Glutamatergic neuron (in vitro differentiated cells): ENCODE measurements around the gene PTGR1. TPM values are rescaled to one million over a fixed set of nuclear protein-coding genes. Genes with fewer than 3 reads are reported as not detected.
"Not testable (repeated sequence)": the region's sequence is repeated elsewhere in the genome, so short reads cannot be mapped to it uniquely, and the experiment has no call there.

Experiments used
- DNase-seq: peaks from one replicate; pipeline ENCODE4 v3.0.0; 2022
- H3K27ac Mint-ChIP-seq: one replicate; pipeline ENCODE4 v1.8.0; 2020; ENCODE audit warnings: mild to moderate bottlenecking, mixed read lengths, inconsistent platforms; ENCODE audit not compliant: unreplicated experiment
- H3K27me3 Mint-ChIP-seq: one replicate; pipeline ENCODE4 v1.8.0; 2020; ENCODE audit warnings: mild to moderate bottlenecking, moderate library complexity, mixed read lengths, inconsistent platforms; ENCODE audit not compliant: unreplicated experiment
- H3K36me3 Mint-ChIP-seq: one replicate; pipeline ENCODE4 v1.8.0; 2020; ENCODE audit warnings: mild to moderate bottlenecking, mixed read lengths, inconsistent platforms; ENCODE audit not compliant: unreplicated experiment
- H3K4me1 Mint-ChIP-seq: one replicate; pipeline ENCODE4 v1.8.0; 2020; ENCODE audit warnings: mild to moderate bottlenecking, low read depth, mixed read lengths, inconsistent platforms; ENCODE audit not compliant: unreplicated experiment
- H3K4me3 Mint-ChIP-seq: one replicate; pipeline ENCODE4 v1.8.0; 2020; ENCODE audit warnings: mild to moderate bottlenecking, mixed read lengths, inconsistent platforms; ENCODE audit not compliant: unreplicated experiment
- H3K9me3 Mint-ChIP-seq: one replicate; pipeline ENCODE4 v1.8.0; 2020; ENCODE audit warnings: mild to moderate bottlenecking, moderate library complexity, mixed read lengths, inconsistent platforms; ENCODE audit not compliant: unreplicated experiment
- total RNA-seq: library from RNA; stranded (reverse); fragmentation: NEBNext Ultra II Directional; extraction: Animal tissue kit (Norgen Biotek cat#: 25700); gene quantifications from one replicate; pipeline ENCODE4 v1.2.1, GENCODE V29; 2021; ENCODE audit not compliant: unreplicated experiment
- TF ChIP-seq, protein P1 (sequence below): fragments of 200-600 bp; sonication (generic); IDR thresholded peaks from one replicate; pipeline ENCODE4 v1.5.0; 2021; ENCODE audit not compliant: partially characterized antibody, unreplicated experiment

Gene PTGR1
- total RNA-seq, 1 donor from 2014 or later = 23.4 TPM

DNA sequence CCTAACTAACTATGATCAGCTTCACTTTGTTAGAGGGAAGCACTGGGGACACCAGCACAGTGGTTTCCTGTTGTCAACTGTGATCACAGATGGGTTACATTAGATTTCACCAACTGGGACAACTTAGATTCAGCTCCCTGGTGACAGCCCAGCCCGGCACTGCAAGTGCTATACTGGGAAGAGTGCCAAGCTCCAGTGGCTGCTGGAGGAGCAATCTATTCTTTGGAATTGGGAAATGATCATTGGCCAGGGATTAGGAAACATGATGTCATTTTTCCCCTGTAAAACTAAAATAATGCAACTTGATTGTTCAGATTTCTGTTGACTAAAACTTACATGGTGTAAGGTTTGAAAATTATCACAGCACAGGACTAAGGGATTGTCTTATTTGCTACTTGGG lies 33.2 kb downstream of the PTGR1 start:
- no peaks in the 10 kb centered on the region for H3K4me1 Mint-ChIP-seq
- DNase-seq = no peak
- TF ChIP-seq, protein P1, sequence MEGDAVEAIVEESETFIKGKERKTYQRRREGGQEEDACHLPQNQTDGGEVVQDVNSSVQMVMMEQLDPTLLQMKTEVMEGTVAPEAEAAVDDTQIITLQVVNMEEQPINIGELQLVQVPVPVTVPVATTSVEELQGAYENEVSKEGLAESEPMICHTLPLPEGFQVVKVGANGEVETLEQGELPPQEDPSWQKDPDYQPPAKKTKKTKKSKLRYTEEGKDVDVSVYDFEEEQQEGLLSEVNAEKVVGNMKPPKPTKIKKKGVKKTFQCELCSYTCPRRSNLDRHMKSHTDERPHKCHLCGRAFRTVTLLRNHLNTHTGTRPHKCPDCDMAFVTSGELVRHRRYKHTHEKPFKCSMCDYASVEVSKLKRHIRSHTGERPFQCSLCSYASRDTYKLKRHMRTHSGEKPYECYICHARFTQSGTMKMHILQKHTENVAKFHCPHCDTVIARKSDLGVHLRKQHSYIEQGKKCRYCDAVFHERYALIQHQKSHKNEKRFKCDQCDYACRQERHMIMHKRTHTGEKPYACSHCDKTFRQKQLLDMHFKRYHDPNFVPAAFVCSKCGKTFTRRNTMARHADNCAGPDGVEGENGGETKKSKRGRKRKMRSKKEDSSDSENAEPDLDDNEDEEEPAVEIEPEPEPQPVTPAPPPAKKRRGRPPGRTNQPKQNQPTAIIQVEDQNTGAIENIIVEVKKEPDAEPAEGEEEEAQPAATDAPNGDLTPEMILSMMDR = no peak
- no peak overlapping the region for H3K27ac Mint-ChIP-seq
- H3K36me3 Mint-ChIP-seq = peaks cover 43% of the 10 kb centered on the region
- H3K27me3 Mint-ChIP-seq = no peaks in the 10 kb centered on the region
- H3K9me3 Mint-ChIP-seq = peaks cover 4% of the 10 kb centered on the region
- no peak overlapping the region for H3K4me3 Mint-ChIP-seq

DNA sequence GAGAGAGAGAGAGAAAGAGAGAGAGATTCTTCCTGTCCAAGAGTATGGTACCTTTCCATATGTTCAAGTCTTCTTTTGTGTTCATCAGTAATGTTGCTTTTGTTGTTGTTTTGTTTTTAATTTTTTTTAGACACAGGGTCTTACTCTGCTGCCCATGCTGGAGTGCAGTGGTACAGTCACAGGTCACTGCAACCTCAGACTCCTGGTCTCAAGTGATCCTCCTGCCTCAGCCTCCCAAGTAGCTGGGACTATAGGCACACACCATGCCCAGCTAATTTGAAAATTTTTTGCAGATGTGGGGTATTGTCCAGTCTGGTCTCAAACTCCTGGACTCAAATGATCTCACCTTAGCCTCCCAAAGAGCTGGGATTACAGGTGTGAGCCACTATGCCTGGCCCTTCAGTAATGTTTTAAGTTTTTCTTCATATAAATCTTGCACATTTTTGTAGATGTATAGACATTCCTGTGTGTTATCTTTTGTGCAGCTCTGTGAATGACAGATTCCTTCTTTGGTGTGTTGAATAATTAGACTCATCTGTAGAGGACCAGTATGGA lies 38.2 kb downstream of the PTGR1 start:
- H3K27me3 Mint-ChIP-seq = no peaks in the 10 kb centered on the region
- TF ChIP-seq, protein P1 = no peak
- peaks cover 14% of the 10 kb centered on the region for H3K36me3 Mint-ChIP-seq
- H3K9me3 Mint-ChIP-seq = peaks cover 5% of the 10 kb centered on the region
- H3K4me3 Mint-ChIP-seq = no peak overlapping the region
- H3K4me1 Mint-ChIP-seq = no peaks in the 10 kb centered on the region
- DNase-seq = no peak
- no peak overlapping the region for H3K27ac Mint-ChIP-seq

DNA sequence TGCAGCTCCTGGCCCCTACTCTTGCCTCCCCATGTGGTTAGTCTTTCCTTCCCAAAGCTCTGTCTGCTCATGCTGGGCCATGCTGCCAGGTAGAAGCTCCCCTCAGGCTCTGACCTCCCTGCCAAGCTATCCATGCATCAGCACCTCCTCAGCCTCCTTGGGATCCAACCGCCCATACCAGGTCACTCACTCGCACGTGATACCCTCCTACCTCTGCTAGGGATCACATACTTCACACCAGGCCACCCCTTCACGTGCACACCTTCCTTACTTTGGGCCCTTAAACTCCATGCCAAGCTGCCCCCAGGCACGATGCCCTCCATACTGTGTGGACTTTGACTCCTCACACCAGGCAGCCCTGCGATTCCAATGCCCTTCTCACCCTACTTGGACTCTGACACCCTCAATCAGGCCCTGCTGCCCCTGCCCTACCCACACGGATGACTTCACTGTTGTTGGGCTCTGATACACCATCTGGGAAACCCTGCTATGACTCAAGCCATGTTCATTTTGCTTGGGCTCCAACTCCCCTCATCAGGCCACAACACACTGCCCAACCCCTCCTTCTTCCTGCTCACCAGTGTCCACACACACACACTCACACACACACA lies 40.3 kb downstream of the PTGR1 start:
- Mint-ChIP-seq H3K4me3 (no peak overlapping the region), H3K4me1 (no peaks in the 10 kb centered on the region), H3K27me3 (no peaks in the 10 kb centered on the region), H3K27ac (no peak overlapping the region), H3K36me3 (peaks cover 17% of the 10 kb centered on the region), H3K9me3 (peaks cover 5% of the 10 kb centered on the region)
- TF ChIP-seq, protein P1 = no peak
- no peak for DNase-seq

DNA sequence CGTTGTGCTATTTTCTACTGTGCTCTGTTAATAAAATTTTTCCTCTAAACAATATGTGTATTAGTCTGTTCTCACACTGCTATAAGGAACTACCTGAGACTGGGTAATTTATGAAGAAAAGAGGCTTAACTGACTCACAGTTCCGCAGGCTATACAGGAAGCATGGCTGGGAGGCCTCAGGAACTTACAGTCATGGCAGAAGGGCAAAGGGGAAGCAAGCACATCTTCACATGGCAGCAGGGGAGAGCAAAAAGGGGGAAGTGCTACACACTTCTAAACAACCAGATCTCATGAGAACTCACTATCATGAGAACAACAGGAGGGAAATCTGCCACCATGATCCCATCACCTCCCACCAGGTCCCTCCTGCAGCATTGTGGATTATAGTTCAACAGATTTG lies 44.0 kb downstream of the PTGR1 start:
- not testable (repeated sequence) for DNase-seq, H3K4me1 Mint-ChIP-seq, H3K27ac Mint-ChIP-seq, H3K4me3 Mint-ChIP-seq, H3K27me3 Mint-ChIP-seq, H3K9me3 Mint-ChIP-seq
- H3K36me3 Mint-ChIP-seq = peaks cover 18% of the 10 kb centered on the region

DNA sequence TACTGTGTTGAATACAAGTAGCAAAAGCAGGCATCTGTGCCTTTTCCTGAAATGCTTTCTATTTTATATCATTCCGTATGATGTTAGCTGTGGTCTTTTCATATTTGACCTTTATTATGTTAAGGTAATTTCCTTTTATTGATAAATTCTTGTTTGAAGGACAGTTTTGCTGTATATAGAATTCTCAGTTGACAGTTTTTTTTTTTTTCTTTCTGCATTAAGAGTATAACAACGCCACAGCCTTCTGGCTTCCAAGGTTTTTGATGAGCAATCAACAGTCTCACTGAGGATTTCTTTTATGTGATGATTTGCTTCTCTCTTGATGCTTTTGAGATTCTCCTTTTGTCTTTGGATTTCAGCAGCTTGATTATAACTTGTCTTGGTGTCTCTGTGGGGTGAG lies 50.8 kb downstream of the PTGR1 start:
- DNase-seq = no peak
- H3K4me3 Mint-ChIP-seq = no peak overlapping the region
- TF ChIP-seq, protein P1 = no peak
- no peaks in the 10 kb centered on the region for H3K27me3 Mint-ChIP-seq
- no peak overlapping the region for H3K27ac Mint-ChIP-seq
- H3K4me1 Mint-ChIP-seq = no peaks in the 10 kb centered on the region
- peaks cover 4% of the 10 kb centered on the region for H3K9me3 Mint-ChIP-seq
- H3K36me3 Mint-ChIP-seq = peaks cover 33% of the 10 kb centered on the region
